ENCODE results near the gene FERMT2.

The FERMT2 gene

DNA sequence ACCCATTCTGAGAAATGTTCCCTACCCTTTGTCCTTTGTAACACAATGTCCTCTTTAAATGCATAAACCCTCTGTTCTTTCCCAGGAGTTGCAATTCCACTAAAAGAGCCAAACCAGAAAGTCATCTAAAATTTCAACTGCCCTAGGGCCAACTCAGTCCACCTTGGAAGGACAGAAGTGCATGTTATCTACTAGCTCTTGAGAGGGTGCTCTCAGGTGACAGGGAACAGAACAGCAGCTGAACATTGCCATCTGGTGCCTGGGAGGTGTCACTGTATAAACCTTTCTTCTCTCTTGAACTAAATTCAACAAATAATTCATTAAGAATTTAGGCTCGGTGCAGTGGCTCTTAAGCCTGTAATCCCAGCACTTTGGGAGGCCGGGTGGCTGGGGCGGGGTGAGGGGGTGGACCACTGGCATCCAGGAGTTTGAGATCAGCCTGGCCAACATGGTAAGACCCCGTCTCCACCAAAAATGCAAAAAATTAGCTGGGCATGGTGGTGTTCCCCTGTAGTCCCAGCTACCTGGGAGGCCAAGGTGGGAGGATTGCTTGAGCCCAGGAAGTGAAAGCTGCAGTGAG lies 10.3 kb upstream of the FERMT2 start:
- peak; percentile 91 for TF ChIP-seq RAD21 (IDR thresholded peaks at IDR 0.05; ENCODE audit: low read depth)
- no peak for TF ChIP-seq TAF1 (IDR thresholded peaks at IDR 0.05; ENCODE audit: low read depth)

DNA sequence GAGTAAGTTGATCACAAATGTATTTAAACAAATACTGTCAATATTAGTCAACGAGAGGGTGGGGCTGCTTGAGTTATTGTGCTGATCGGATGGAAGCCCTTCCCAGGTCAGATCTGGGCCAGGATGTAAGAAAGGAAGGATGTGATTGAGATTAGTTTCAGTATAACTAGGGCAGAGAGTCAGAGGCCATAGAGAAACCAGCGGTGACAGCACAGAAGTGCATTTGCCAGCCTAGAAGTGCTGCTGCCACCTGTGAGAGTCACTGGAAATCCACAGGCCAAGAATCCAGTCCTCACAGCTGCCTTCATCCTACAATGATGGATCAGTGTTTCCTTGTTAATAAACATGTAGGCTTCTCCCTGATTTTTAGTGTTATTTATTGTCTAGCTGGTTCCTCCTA lies 9.8 kb upstream of the FERMT2 start:
- TF ChIP-seq, protein P1, sequence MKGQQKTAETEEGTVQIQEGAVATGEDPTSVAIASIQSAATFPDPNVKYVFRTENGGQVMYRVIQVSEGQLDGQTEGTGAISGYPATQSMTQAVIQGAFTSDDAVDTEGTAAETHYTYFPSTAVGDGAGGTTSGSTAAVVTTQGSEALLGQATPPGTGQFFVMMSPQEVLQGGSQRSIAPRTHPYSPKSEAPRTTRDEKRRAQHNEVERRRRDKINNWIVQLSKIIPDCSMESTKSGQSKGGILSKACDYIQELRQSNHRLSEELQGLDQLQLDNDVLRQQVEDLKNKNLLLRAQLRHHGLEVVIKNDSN (IDR thresholded peaks at IDR 0.05), result no peak
- TF ChIP-seq TAF1 (IDR thresholded peaks at IDR 0.05; ENCODE audit: low read depth) (no peak), NFIC (IDR thresholded peaks at IDR 0.05) (no peak), CEBPB (IDR thresholded peaks at IDR 0.05) (no peak), MAX (IDR thresholded peaks at IDR 0.05) (no peak), ZBTB7A (IDR thresholded peaks at IDR 0.05; ENCODE audit: low read depth) (no peak), TEAD4 (IDR thresholded peaks at IDR 0.05) (no peak), FOXM1 (IDR thresholded peaks at IDR 0.05; ENCODE audit: borderline replicate concordance, low read depth) (no peak), CREB1 (IDR thresholded peaks at IDR 0.05; ENCODE audit: low read depth) (no peak)

- TF ChIP-seq CEBPB (IDR thresholded peaks at IDR 0.05) (no peak), EP300 (IDR thresholded peaks at IDR 0.05; ENCODE audit: borderline replicate concordance) (no peak), TEAD4 (IDR thresholded peaks at IDR 0.05) (no peak), REST (IDR thresholded peaks at IDR 0.05; ENCODE audit: low read depth) (no peak), NFIC (IDR thresholded peaks at IDR 0.05) (no peak)
- TF ChIP-seq, protein P1 (IDR thresholded peaks at IDR 0.05), result no peak
Observed at GRCh38 chr14:52954346-52955214, 3.7 kb upstream of the FERMT2 start.

- TF ChIP-seq NFIC (IDR thresholded peaks at IDR 0.05), result no peak
- TF ChIP-seq ZBTB7A (IDR thresholded peaks at IDR 0.05; ENCODE audit: low read depth), result no peak
- TF ChIP-seq, protein P1 (IDR thresholded peaks at IDR 0.05), result no peak
- TF ChIP-seq EP300 (IDR thresholded peaks at IDR 0.05; ENCODE audit: borderline replicate concordance), result no peak
- TF ChIP-seq EGR1 (IDR thresholded peaks at IDR 0.05), result no peak
- TF ChIP-seq YY1 (IDR thresholded peaks at IDR 0.05; ENCODE audit: low read depth), result no peak
- no peak for TF ChIP-seq FOXM1 (IDR thresholded peaks at IDR 0.05; ENCODE audit: borderline replicate concordance, low read depth)
- TF ChIP-seq RAD21 (IDR thresholded peaks at IDR 0.05; ENCODE audit: low read depth), result no peak
- no peak for TF ChIP-seq CEBPB (IDR thresholded peaks at IDR 0.05)
- TF ChIP-seq MAX (IDR thresholded peaks at IDR 0.05), result no peak
- TF ChIP-seq TAF1 (IDR thresholded peaks at IDR 0.05; ENCODE audit: low read depth), result no peak
- TF ChIP-seq CREB1 (IDR thresholded peaks at IDR 0.05; ENCODE audit: low read depth), result no peak
- TF ChIP-seq TCF12 (IDR thresholded peaks at IDR 0.05; ENCODE audit: low read depth), result no peak
- TF ChIP-seq REST (IDR thresholded peaks at IDR 0.05; ENCODE audit: low read depth), result no peak
- TF ChIP-seq TEAD4 (IDR thresholded peaks at IDR 0.05), result no peak
Observed at GRCh38 chr14:52951681-52952554, 1.1 kb upstream of the FERMT2 start.

DNA sequence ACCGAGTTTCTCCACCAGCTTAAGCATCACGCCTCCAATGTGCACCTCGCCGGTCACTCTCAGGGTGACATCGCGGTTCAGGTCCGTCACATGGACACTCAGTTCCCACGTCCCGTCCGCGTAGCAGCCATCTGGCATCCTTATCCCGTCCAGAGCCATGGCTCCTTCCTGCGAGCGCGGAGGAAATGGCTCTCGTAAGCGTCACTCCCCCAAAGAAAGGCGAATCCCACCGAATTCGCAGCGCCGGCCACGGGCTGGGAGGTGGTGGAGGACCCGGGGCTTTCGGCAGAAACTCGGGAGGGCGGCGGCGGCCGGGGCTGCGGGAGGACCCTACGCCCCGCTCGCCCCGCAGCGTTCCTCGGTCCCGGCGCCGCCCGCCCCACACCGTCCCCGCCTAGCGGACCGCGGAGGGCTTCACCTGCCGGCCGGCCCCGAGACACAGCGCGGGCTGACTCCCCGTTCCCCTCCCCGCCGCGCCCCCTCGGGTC lies 396 bp downstream of the FERMT2 start:
- TF ChIP-seq CREB1 (IDR thresholded peaks at IDR 0.05; ENCODE audit: low read depth) (no peak), ZBTB7A (IDR thresholded peaks at IDR 0.05; ENCODE audit: low read depth) (no peak; the same call in 1 of the 2 replicates), YY1 (IDR thresholded peaks at IDR 0.05; ENCODE audit: low read depth) (peak; percentile 67; the same call in 1 of the 2 replicates), TAF1 (IDR thresholded peaks at IDR 0.05; ENCODE audit: low read depth) (no peak), MAX (IDR thresholded peaks at IDR 0.05) (peak; percentile 64; the same call in 1 of the 2 replicates)
- TF ChIP-seq, protein P1 (IDR thresholded peaks at IDR 0.05), result peak; percentile 40
